Spleen (tissue), 7 donors: ENCODE data around the gene DDO.

Source experiments
- POLR2A ChIP-seq, 3 donors: fragments of 450-650 bp; IDR thresholded peaks; one replicate each; pipeline ENCODE4 v1.5.1; 2017; ENCODE audit warnings: antibody characterized with exemption in 3 of 3, mild to moderate bottlenecking in 1 of 3
- TF ChIP-seq, protein P1 (sequence below), 11 experiments: fragments of 200-600 bp in 7 of 11; fragments of 450-650 bp in 4 of 11; sonication (generic) in 4 of 11; IDR thresholded peaks in 8 of 11; conservative IDR thresholded peaks in 3 of 11; 1 replicate in 7 of 11; 2 replicates in 4 of 11; pipeline versions ENCODE4 v1.4.0 to v1.8.0; 2016 to 2021; ENCODE audit warnings: antibody characterized with exemption in 11 of 11, inconsistent platforms in 4 of 11, mild to moderate bottlenecking in 1 of 11
- donor health status: DM: no; HTN: no; CAD: no; lungs with moderate emphysema.
- donor health status: DM: no; HTN: no; CAD: no.
- donor health status: DM: no; HTN: no; CAD: no.

GRCh38 chr6:110359556-110359955 lies 55.8 kb downstream of the DDO start:
- TF ChIP-seq, protein P1, sequence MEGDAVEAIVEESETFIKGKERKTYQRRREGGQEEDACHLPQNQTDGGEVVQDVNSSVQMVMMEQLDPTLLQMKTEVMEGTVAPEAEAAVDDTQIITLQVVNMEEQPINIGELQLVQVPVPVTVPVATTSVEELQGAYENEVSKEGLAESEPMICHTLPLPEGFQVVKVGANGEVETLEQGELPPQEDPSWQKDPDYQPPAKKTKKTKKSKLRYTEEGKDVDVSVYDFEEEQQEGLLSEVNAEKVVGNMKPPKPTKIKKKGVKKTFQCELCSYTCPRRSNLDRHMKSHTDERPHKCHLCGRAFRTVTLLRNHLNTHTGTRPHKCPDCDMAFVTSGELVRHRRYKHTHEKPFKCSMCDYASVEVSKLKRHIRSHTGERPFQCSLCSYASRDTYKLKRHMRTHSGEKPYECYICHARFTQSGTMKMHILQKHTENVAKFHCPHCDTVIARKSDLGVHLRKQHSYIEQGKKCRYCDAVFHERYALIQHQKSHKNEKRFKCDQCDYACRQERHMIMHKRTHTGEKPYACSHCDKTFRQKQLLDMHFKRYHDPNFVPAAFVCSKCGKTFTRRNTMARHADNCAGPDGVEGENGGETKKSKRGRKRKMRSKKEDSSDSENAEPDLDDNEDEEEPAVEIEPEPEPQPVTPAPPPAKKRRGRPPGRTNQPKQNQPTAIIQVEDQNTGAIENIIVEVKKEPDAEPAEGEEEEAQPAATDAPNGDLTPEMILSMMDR (IDR thresholded peaks at IDR 0.05 in 8 of 11, conservative IDR thresholded peaks at IDR 0.05 in 3 of 11), result no peak
- TF ChIP-seq POLR2A (IDR thresholded peaks at IDR 0.05), result no peak
